ENCODE measurements around the gene ESR2.

DNA sequence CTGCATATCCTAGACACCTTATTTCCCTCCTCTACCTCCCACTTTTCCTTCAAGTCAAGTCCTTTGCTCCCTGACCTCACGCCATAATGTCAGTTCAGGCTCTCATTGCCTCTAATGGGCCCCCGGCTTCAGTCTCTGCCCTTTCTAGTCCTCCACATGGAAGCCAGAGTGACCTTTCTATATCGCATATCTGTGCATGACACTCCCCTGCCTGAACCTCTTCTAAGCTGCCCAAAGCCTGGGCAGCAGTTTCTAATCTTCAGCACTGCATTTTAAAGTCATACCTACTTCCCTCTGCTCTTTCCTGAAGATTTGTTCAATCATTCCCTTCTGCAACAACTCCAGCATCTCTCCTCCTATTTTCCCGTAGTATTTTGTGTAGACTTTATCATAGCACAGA, 45.5 kb downstream of the ESR2 start:
- TF ChIP-seq, protein P1, sequence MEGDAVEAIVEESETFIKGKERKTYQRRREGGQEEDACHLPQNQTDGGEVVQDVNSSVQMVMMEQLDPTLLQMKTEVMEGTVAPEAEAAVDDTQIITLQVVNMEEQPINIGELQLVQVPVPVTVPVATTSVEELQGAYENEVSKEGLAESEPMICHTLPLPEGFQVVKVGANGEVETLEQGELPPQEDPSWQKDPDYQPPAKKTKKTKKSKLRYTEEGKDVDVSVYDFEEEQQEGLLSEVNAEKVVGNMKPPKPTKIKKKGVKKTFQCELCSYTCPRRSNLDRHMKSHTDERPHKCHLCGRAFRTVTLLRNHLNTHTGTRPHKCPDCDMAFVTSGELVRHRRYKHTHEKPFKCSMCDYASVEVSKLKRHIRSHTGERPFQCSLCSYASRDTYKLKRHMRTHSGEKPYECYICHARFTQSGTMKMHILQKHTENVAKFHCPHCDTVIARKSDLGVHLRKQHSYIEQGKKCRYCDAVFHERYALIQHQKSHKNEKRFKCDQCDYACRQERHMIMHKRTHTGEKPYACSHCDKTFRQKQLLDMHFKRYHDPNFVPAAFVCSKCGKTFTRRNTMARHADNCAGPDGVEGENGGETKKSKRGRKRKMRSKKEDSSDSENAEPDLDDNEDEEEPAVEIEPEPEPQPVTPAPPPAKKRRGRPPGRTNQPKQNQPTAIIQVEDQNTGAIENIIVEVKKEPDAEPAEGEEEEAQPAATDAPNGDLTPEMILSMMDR (IDR thresholded peaks at IDR 0.05; ENCODE audit: low read depth, low read length, poor library complexity, severe bottlenecking) = no peak
- no peak for TF ChIP-seq EZH2phosphoT487 (IDR thresholded peaks at IDR 0.05; ENCODE audit: borderline replicate concordance, low read length)

Data from DOHH2 (cell line).